HepG2 (cell line): ENCODE results near the gene HAUS1. TPM values are rescaled to one million over a fixed set of nuclear protein-coding genes. Genes with fewer than 3 reads are reported as not detected.

Experiments
- EP300 ChIP-seq, 3 experiments: sonication (generic) in 1 of 3; formaldehyde crosslinking in 1 of 3; IDR thresholded peaks; 2 replicates each; pipeline versions ENCODE4 v1.5.1 to v1.6.1; 2011 to 2020; ENCODE audit warnings: low read depth in 2 of 3, low read length in 2 of 3, borderline replicate concordance in 1 of 3, improper control_type of control experiment in 1 of 3, mild to moderate bottlenecking in 1 of 3, missing genetic modification reagents in 1 of 3, moderate library complexity in 1 of 3
- NRL ChIP-seq: sonication (generic); formaldehyde crosslinking; IDR thresholded peaks from 2 replicates; pipeline ENCODE4 v1.5.0; 2020; ENCODE audit warnings: missing genetic modification reagents, mild to moderate bottlenecking, moderate library complexity, borderline replicate concordance
- SUZ12 ChIP-seq: fragments of 150-350 bp; IDR thresholded peaks from 2 replicates; pipeline ENCODE4 v1.6.1; 2014; ENCODE audit warnings: low read depth, low read length
- ZBTB3 ChIP-seq: sonication (generic); formaldehyde crosslinking; IDR thresholded peaks from 2 replicates; pipeline ENCODE4 v1.4.0; 2020; ENCODE audit warnings: low read depth, mild to moderate bottlenecking, moderate library complexity, missing genetic modification reagents, borderline replicate concordance
- ZNF180 ChIP-seq: sonication (generic); formaldehyde crosslinking; IDR thresholded peaks from 2 replicates; pipeline ENCODE4 v1.4.0; 2020; ENCODE audit warnings: low read depth, missing genetic modification reagents, borderline replicate concordance
- ZNF460 ChIP-seq: sonication (generic); formaldehyde crosslinking; IDR thresholded peaks from 2 replicates; pipeline ENCODE4 v1.5.1; 2020; ENCODE audit warnings: missing genetic modification reagents, mild to moderate bottlenecking, borderline replicate concordance
- ZNF703 ChIP-seq: sonication (generic); formaldehyde crosslinking; IDR thresholded peaks from 2 replicates; pipeline ENCODE4 v1.5.1; 2020; ENCODE audit warnings: missing genetic modification reagents, mild to moderate bottlenecking, moderate library complexity, borderline replicate concordance
- ZSCAN21 ChIP-seq: sonication (generic); formaldehyde crosslinking; IDR thresholded peaks from 2 replicates; pipeline ENCODE4 v1.8.0; 2022; ENCODE audit warnings: mild to moderate bottlenecking, missing genetic modification reagents, moderate library complexity, borderline replicate concordance
- polyA plus RNA-seq, 8 experiments: library from polyadenylated mRNA; depleted of rRNA in 3 of 8; stranded (reverse) in 7 of 8; unstranded in 1 of 8; fragments of >200 nt; fragmentation: Illumina TruSeq in 4 of 8; extraction: Trizol in 4 of 8; gene quantifications; 2 replicates each; pipeline versions ENCODE4 v1.2.1 to v1.2.3, GENCODE V29; 2011 to 2016; ENCODE audit warnings: low read depth in 4 of 8, missing spikeins in 1 of 8, mixed read lengths in 1 of 8; ENCODE audit not compliant: insufficient read depth in 1 of 8
- total RNA-seq, 5 experiments: library from RNA; depleted of rRNA; stranded (reverse); fragments of >200 nt; fragmentation: Illumina TruSeq; extraction: Trizol; gene quantifications; 2 replicates each; pipeline ENCODE4 v1.2.3, GENCODE V29; 2016; ENCODE audit warnings: low read depth in 1 of 5
- TF ChIP-seq, protein P1 (sequence below): sonication (generic); formaldehyde crosslinking; IDR thresholded peaks from 2 replicates; pipeline ENCODE4 v1.4.0; 2020; ENCODE audit warnings: missing genetic modification reagents
- TF ChIP-seq, protein P2 (sequence below): sonication (generic); formaldehyde crosslinking; IDR thresholded peaks from 2 replicates; pipeline ENCODE4 v1.5.0; 2020; ENCODE audit warnings: missing genetic modification reagents
- TF ChIP-seq, protein P3 (sequence below): sonication (generic); formaldehyde crosslinking; conservative IDR thresholded peaks from 2 replicates; pipeline ENCODE4 v1.4.0; 2020; ENCODE audit warnings: missing genetic modification reagents
- TF ChIP-seq, protein P4 (sequence below): sonication (generic); formaldehyde crosslinking; IDR thresholded peaks from 2 replicates; pipeline ENCODE4 v1.4.0; 2020; ENCODE audit warnings: missing genetic modification reagents
- TF ChIP-seq, protein P5 (sequence below): sonication (generic); formaldehyde crosslinking; IDR thresholded peaks from 2 replicates; pipeline ENCODE4 v1.8.0; 2022; ENCODE audit warnings: mild to moderate bottlenecking, missing genetic modification reagents, moderate library complexity

HAUS1 gene
- total and polyA plus RNA-seq, 2 of the 13 experiments (the other 11 are each of a cell fraction or from before 2014, with no cell fraction given), result 20.6 to 59.2 TPM

DNA sequence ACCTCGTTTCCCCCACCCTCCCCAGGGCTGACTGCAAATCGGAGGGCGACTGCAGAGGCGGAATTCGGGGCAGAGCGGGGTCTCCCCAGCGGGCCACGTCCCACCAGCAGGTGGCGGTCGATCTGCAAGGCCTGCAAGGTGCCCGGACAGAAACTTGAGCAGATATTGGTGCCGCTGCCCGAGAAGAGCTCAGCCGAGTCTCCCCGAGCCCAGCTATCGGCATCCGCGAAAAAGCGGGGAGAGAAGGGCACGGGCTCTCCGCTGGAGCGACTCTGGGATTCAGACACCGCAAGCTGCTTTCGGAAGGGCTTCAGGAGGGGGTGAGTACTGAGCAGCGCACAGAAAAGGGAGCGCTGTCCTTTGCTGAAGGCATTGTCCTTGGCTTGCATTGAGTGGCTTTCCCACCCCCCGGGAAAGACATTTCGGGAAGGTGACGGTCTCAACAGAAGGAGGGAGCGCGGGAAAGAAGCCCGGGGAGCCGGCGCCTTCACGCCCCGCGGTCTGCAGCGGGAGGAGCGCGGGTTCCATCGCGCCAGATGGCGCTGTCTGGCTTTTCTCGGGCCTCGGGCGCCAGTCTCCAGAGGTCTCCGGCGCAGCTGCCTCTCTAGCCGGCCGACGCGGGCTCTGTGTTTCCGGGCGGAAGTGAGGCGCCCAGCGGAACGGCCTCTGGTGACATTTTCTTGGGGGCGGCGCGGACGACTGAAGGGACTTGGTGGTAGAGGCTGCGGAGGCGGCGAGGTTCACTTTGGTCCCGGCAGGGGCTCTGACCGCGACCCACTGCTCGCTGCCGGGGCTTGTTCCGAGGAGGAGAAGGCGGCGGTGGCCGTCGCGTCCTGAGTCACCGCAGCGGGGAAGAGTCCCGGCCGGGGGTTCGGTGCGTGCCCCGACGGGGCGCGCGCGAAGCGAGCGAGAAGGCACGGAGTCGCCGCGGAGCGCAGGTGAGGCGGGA is 69.5 kb downstream of the HAUS1 start (continued):
- TF ChIP-seq, protein P1, sequence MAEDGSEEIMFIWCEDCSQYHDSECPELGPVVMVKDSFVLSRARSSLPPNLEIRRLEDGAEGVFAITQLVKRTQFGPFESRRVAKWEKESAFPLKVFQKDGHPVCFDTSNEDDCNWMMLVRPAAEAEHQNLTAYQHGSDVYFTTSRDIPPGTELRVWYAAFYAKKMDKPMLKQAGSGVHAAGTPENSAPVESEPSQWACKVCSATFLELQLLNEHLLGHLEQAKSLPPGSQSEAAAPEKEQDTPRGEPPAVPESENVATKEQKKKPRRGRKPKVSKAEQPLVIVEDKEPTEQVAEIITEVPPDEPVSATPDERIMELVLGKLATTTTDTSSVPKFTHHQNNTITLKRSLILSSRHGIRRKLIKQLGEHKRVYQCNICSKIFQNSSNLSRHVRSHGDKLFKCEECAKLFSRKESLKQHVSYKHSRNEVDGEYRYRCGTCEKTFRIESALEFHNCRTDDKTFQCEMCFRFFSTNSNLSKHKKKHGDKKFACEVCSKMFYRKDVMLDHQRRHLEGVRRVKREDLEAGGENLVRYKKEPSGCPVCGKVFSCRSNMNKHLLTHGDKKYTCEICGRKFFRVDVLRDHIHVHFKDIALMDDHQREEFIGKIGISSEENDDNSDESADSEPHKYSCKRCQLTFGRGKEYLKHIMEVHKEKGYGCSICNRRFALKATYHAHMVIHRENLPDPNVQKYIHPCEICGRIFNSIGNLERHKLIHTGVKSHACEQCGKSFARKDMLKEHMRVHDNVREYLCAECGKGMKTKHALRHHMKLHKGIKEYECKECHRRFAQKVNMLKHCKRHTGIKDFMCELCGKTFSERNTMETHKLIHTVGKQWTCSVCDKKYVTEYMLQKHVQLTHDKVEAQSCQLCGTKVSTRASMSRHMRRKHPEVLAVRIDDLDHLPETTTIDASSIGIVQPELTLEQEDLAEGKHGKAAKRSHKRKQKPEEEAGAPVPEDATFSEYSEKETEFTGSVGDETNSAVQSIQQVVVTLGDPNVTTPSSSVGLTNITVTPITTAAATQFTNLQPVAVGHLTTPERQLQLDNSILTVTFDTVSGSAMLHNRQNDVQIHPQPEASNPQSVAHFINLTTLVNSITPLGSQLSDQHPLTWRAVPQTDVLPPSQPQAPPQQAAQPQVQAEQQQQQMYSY (CRISPR knock-in tag), result no peak
- peak; percentile 64; the same call in 1 of the 2 replicates for TF ChIP-seq NRL (CRISPR knock-in tag)
- TF ChIP-seq ZSCAN21 (CRISPR knock-in tag), result peak; percentile 1; the same call in 1 of the 2 replicates
- no peak for TF ChIP-seq ZBTB3 (CRISPR knock-in tag)
- TF ChIP-seq, protein P2, sequence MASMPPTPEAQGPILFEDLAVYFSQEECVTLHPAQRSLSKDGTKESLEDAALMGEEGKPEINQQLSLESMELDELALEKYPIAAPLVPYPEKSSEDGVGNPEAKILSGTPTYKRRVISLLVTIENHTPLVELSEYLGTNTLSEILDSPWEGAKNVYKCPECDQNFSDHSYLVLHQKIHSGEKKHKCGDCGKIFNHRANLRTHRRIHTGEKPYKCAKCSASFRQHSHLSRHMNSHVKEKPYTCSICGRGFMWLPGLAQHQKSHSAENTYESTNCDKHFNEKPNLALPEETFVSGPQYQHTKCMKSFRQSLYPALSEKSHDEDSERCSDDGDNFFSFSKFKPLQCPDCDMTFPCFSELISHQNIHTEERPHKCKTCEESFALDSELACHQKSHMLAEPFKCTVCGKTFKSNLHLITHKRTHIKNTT, result no peak
- TF ChIP-seq, protein P3, sequence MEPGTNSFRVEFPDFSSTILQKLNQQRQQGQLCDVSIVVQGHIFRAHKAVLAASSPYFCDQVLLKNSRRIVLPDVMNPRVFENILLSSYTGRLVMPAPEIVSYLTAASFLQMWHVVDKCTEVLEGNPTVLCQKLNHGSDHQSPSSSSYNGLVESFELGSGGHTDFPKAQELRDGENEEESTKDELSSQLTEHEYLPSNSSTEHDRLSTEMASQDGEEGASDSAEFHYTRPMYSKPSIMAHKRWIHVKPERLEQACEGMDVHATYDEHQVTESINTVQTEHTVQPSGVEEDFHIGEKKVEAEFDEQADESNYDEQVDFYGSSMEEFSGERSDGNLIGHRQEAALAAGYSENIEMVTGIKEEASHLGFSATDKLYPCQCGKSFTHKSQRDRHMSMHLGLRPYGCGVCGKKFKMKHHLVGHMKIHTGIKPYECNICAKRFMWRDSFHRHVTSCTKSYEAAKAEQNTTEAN, result 0 out of 2 replicates have a peak, but pooled peaks have one; percentile 41
- peak; percentile 46; the same call in 1 of the 2 replicates for TF ChIP-seq ZNF460 (CRISPR knock-in tag)
- TF ChIP-seq ZNF703 (CRISPR knock-in tag), result no peak; the same call in 1 of the 2 replicates
- TF ChIP-seq, protein P4, sequence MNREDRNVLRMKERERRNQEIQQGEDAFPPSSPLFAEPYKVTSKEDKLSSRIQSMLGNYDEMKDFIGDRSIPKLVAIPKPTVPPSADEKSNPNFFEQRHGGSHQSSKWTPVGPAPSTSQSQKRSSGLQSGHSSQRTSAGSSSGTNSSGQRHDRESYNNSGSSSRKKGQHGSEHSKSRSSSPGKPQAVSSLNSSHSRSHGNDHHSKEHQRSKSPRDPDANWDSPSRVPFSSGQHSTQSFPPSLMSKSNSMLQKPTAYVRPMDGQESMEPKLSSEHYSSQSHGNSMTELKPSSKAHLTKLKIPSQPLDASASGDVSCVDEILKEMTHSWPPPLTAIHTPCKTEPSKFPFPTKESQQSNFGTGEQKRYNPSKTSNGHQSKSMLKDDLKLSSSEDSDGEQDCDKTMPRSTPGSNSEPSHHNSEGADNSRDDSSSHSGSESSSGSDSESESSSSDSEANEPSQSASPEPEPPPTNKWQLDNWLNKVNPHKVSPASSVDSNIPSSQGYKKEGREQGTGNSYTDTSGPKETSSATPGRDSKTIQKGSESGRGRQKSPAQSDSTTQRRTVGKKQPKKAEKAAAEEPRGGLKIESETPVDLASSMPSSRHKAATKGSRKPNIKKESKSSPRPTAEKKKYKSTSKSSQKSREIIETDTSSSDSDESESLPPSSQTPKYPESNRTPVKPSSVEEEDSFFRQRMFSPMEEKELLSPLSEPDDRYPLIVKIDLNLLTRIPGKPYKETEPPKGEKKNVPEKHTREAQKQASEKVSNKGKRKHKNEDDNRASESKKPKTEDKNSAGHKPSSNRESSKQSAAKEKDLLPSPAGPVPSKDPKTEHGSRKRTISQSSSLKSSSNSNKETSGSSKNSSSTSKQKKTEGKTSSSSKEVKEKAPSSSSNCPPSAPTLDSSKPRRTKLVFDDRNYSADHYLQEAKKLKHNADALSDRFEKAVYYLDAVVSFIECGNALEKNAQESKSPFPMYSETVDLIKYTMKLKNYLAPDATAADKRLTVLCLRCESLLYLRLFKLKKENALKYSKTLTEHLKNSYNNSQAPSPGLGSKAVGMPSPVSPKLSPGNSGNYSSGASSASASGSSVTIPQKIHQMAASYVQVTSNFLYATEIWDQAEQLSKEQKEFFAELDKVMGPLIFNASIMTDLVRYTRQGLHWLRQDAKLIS, result no peak
- no peak for TF ChIP-seq ZNF180
- 0 out of 4 replicates have a peak, but pooled peaks of 1 of the 2 experiments have one; percentile 11 for TF ChIP-seq EP300 (IDR thresholded peaks at IDR 0.05; ENCODE audit: low read depth in 2 of 2, low read length in 2 of 2)
- no peak for TF ChIP-seq EP300 (CRISPR knock-in tag; IDR thresholded peaks at IDR 0.05; ENCODE audit: borderline replicate concordance)
- TF ChIP-seq, protein P5, sequence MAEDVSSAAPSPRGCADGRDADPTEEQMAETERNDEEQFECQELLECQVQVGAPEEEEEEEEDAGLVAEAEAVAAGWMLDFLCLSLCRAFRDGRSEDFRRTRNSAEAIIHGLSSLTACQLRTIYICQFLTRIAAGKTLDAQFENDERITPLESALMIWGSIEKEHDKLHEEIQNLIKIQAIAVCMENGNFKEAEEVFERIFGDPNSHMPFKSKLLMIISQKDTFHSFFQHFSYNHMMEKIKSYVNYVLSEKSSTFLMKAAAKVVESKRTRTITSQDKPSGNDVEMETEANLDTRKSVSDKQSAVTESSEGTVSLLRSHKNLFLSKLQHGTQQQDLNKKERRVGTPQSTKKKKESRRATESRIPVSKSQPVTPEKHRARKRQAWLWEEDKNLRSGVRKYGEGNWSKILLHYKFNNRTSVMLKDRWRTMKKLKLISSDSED (CRISPR knock-in tag), result no peak
- no peak for TF ChIP-seq SUZ12
